Measurements from ENCODE around the gene LBH.
A peak's percentile ranks its signal among the peaks of the same experiment; 100 is the strongest.

Gene LBH

DNA sequence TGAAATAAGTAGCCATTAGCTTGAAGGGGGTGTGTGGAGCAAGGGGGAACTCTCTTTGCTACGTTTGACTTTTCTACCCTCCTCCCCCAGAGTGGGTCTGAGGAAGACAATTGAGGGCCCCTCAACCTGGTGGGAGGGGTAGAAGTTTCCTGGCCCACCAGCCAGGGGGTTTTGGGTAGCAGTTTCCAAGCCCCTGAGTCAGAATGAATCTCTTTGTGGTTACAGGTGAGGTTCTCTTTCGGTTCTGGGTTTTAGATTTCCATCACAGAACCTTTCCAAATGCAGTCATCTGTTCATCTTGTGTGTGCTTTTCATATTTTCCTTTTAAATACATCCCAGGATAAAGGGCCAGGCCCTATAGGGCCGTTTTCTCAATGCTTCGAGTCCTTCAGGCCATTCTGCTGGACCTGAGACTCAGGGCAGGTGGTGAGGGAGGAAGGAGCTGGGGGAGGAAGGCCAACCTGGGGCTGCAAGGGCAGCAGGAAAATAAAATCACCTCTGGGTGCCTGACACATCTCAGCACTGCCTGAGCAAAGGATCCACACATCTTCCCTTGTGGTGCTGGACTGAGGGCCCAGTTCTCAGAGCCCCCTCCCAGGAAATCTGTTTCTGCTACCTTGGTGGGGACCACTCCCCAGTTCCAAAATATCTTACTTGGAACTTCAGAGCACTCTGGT is 4.7 kb downstream of the LBH start:
- DNase-seq: no peak

DNA sequence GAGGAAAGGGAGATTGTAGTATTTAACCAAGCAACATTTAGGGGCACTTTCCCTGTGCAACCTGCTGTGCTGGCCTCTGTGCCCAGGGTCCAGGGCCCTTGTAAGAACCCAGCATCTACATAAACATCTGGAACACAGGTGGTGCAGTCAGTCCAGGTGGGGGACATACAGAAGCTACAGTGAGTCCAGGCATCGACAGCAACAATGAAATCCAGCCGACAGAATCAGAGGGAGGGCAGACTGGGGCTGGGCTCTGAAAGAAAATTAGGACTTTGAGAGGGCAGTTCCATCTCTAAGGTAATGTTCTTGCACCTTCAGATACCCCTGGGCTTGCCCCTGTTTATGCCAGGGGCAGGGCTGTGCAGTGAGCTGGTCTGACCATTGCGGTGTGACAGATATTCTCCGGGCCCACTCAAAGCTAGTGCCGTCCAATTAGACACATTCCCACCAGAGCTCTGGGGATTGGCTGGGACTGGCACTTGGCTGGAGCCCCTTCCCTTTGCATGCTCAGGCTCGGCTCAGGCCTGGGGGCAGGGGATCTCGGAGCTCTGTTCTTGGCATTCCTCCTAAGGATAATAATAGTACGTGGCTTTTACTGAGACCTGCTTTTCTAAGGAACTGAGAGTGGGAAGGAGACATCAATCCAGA is 5.4 kb downstream of the LBH start:
- DNase-seq: no peak

DNA sequence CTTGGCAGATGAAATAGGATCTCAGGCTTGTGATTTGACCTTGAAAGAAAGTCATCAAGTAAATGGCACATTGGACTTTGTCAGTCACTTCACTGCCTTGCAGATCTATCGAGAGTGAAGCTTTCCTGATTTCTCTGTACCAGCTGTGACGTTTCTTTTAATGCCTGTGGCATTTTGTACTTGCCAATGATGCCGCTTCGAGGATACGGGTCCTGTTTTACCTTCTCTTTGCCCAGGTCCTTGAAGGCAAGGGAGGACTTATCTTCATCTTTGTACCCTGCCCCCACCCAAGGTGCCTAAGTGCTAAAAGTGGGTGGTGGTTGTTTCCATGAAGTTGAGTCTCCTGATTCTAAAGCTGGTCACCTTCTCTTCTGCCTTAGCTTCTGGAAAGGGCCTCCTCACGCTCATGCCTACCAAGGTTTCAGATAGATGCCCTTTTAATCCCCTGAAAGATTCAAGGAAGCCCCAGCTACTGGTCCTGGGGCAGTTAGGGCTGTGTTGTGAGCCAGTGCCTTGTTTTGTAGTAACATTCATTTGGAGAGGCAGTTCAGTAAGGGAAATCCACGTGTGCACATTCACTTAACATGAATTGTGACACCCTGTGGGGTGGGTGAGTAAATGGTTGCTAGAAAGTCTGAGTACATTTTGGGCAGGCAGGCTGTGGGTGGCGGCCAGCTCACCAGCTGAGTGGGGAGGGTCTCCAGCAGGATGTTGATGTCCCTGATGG is 6.1 kb downstream of the LBH start:
- DNase-seq: no peak

DNA sequence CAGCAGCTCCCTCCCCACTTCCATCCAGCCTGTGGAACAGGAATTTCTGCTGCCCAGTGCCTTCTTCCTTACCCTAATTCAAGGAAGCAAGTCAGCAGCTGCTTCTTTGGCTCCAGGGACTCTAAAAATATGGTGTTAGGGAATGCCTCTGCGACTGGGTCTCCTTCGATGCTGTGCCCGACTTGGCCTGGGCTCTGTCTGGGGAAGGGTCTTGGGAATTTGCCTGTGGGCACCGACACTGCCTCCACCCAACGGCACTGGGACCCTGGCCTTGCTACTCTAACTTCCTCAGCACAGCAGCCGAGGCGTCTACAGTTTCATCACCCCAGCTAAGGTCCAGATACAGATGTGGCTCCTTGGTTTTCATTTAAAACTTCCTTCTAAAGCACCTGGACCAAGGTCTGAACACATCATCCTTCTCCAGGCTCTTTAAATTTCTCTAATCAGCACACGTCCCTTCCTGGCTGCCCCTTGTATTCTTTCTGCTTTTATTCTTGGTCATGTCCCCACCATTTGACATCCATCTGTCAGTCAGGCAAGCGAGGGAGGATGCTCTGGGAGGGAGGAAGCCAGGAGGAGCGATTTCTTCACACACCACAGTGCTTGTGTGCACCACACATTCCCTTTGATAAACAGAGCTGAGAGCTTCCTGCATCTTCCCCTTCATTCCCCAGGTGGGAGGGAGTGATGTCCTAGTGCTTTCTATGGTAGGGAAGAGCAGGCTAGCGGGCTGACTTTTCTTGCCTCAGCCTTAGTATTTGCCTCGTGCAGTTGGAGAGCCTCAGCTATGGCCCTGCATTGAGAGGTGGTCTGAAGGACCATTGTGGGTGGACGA is 6.8 kb downstream of the LBH start:
- no peak for DNase-seq

DNA sequence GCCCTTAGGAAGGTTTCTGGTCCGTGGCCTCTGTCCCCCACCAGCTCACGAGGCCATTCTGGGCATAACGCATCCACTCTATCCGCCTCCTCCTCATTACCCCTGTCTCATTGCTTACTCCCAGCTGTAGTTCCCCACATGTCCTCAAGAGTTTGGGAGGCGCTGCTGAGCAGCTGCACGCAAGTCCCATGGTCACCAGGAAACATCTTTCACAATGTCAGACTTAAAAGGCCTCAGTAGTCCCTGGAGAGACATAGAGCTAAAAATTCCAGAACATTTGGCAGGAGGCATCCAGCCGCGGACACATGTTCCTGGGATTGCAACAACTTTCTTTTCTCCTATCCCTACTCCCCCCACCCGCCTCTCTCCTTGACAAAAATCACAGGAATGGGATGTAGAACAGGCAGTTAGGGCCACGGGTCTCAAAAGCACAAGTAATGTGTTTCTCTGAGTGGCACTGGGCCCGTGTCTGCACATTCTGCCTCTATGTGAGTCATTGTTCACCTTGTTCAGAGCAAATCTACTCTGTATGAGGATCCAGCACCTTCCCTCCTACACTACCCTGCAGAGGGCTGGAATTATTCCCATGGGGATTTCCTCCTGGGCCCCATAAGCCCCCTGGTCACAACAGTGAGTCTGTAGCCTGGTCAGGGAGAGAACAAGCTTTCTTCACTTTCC is 8.1 kb downstream of the LBH start:
- DNase-seq: no peak

DNA sequence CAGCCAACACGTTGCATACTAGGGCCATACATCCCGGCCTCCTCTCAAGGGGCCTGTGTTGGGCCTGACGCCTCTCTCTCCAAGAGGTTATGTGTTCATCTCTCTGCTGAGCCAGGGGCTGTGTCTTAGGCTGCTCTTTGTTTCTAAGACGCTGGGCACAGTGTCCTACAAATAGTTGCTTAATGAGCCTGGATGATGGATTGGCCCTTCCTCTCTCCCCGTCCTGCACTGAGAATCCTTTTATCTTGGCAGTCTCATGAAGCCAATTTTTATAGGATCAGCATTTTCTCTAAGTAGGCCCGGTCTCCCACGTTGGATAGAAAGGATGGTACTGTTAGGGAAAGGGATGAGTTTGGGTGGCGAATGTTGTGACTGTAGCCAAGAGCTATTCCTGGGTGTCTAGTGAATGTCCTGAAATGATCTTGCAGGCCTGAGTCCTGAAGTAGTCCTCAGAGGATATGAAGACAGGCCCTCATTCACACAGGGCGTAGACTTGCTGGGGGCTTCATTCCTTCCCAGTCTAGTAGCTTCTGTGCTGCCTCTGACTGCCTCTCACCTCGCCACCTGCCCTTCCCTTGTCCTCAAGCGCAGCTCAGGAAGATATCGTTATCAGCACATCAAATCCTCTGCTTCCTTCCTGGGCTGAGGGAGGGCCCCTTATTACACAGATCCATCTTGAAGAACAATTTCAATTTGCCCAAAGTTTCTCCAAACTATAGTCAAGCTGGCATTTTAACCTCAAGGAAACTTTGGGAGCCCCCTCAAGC is 8.8 kb downstream of the LBH start:
- no peak for DNase-seq

DNA sequence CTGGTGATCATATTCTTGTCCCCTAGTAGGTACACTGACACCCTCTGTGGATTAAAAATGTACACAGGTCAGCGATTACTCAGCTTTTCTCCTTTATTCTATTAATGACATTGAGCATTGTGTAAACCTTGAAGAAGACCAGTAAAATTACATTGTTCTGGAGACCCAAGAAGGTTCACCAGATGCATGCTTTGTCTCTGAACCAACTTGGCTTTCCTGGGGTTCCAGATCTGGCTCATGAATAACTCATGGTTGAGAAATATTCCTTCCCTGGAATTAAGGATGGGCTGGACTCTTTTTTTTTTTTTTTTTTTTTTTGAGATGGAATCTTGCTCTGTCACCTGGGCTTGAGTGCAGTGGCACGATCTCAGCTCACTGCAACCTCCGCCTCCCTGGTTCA is 11.9 kb downstream of the LBH start:
- DNase-seq: no peak

DNA sequence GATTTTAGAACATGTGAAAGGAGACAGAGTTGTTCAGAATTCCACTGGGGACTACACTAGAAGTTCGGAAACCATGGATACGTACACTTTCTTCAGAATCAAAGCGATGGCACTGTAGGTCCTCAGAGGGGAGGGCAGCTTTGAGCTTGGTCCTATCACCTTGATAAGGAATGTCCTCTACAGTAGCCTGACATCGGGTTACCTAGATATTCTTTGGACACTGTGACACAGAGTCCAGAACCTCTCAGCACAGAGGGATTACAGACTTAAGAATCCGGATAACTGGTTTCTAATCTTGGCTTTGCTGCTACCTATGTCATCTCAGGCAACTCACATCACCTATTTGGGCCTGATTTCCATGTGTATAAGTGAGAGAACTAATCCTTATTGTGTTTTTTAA is 14.0 kb downstream of the LBH start:
- no peak for DNase-seq

DNA sequence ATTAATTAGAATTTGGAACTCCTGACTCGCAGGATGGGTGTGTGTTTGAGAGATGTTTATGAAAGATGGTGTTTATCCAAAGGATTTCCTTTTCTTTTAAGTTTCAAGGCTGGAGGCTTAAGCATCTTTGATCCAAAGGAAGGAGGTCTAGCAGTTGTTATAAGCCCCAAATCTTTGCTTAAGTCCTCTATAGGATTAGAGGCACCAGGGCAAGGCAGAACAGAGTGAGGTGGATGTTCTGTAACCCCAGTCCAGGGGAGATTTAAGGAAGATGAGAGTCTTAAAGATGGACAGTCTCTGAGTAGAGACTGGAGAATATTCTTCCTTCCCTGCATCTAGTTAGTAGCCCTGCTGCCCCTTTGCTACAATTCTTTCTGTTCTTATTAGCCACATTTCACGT is 17.5 kb downstream of the LBH start:
- DNase-seq: no peak

DNA sequence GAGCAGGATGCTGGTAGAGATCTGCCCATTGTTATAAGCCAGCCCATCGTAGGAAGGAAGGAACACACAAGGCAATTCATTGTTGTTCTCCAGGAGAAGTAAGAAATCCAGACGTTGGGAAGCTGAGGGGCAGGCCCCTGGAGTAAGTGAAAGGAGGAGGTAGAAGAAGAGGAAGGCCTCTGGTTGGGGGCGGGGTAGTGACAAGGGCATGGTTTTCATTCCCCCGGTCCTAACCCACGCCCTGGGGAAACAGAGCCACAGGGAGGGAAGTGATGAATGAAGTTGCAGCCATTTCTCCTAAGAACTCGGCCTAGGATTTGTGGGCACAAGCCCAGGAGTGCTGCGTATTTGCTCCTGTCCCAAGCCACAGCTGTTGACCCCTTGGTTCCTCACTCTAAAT is 18.0 kb downstream of the LBH start:
- DNase-seq: no peak

DNA sequence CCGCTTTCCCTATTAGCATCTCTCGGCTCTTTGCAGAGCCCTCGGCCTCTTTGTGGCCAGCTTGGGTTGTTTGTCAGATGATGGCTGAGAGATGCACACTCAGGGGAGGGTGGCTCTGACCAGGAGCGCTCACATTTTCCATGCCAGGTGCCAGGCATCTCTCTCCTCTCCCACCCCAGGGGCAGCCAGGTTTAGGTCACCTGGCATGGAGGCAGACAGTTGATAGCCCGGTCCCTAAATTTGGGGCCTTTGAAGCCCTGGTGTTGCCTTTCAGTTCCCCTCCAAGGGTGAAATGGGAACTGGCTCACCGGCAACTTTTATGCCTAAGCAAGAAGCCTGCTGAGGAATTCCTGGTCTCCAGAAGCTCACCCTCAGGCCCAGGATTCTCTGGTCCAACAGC is 19.1 kb downstream of the LBH start:
- DNase-seq: no peak

DNA sequence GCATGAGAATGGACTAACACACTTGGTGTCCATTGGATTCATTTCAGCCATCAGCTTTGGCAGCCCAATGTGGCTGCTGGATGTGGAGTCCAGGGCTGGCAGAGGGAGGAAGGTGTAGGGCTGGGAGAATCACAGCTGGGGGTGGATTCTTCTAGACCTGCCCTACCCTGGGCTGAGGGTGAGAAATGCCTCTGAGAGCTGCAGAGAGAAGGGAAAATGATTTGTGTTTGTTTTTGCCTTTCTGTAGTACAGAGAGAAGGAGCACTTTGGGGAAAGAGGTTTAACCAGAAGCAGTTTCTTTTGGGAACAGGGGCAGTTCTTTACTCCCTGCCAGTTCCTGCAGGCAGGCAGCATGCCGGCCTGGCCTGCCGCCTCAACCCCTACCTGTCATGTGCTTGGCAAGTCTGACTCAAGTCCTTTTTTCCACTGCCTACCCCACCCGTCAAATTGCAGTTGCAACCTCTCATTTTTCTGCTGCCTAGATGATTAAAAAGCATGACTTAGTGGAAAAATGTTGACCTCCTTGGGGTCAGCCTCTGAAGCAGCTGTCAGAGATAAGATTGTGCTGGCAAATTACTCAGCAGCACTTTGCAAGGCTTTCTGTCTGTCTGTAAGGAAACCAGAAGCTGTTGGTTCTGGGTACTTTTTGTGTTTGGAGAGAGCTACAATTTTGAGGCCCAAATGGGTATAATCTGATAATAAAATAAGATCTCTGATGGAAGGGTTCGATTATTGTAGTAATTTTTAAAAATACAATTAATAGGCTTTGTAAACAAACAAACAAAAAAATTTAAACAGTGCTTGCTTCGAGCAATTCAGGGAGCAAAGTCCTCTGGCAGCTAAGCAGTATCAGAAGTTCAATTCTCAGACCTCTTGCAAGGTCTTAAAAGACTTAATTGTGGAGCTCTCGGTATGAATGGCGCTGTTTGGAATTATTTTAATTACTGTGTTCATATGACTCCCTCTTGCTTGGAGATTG is 21.7 kb downstream of the LBH start:
- DNase-seq: no peak

DNA sequence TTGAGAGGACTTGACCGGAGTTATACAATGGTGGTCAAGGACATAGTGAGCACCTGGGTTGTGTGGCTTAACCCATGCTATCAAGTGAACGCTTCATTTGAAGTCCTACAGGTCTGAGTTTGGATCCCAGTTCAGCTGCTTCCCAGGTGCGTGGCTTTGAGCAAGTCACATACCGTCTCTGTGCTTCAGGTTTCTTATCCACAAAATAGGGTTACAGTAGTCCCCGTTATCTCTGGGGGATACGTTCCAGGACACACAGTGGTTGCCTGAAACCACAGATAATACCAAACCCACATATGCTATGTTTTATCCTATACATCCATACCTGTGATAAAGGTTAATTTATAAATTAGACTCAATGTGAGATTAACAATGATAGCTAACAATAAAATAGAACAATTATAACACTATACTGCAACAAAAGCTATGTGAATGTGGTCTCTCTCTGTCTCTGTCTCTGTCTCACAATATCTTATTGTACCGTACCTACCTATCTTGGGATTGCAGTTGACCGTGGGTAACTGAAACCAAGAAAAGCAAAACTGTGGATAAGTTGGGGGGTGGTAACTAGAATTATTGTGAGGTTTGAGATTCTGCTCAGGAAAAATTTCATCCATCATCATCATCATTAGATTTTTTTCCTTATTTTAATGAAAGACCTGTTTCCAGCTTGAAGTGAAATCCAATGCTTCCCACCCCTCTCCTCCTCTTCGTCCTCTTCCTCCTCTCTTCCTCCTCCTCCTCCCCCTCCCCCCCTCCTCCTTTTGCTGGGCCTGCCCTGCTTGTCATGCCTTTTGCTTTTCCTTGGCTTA is 22.7 kb downstream of the LBH start:
- no peak for DNase-seq

DNA sequence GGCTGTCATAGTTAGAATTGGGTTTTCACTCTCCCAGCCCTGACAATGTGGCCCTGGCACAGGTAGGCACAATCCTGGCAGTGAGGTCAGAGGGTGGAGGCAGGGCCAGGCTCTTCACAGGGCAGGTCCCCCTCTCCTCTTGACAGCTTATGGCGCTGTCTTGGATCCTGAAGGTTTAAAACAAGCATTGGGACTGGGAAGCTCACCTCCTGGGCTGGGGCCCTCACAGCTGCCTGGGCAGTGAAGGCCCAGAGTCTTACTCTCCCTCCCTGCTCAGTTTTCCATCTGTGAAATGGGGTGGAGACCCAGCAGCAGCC is 23.3 kb downstream of the LBH start:
- DNase-seq: no peak

DNA sequence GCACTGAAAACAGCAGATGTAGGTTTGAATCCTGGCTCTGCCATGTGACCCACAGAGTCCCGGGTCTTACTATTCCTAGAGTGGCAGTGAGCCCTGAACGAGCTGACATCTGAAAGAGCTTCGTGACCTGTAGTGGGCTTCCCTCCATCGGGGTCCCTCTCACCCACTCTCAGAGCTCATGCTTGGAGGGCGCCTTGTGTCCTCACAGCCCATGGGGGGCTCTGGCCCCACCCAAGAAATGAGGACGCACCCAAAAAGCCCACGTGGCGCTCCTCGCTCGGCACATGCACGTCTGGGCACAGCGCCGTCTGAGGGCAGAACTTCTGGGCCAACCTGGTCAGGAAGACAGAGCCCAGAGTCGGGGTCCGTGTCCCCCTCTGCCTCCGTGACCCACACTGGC is 23.7 kb downstream of the LBH start:
- no peak for DNase-seq

DNA sequence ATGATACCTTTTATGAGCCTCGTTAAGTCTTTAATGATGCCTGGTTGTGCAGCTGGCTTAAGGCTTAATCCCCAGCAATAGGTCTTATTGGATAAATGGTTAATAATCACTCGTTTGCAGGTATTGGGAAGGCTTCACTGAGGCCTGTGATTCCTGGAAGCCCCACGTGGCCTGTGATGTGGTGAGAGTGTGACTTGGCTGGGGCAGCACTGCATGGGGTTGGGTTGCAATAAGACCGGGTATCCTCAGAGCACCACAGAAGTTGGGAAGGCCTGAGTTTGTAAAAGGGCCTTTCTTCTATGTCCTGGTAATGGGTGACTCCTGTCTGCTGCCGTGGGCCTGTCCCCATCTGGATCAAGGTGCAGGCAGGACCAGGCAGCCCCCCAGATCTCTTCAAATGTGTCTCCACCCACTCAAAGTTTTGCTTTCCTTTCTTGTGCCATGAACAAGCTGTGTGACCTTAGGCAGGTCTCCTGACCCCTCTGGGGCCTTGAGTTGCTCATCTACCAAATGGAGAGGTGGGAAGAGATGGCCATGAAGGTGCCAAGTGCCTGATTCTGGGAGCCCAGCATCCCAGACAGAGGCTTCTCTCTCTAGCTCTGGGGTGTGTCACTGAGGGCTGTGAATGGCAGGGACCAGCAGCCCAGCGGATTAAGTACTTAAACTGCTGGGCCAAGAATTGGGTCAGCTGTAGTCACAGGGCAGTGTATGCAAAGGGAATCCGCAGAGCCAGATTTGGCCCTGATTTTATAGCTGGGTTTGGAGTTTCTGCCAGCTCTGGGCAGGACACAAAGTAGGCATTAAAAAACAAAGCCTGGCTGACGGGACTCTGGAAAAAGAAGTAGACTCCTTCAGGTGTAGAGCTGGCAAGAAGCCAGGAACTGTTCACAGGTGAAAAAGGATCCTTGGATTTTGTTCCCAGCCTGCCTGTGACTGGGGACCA is 24.4 kb downstream of the LBH start:
- peak; percentile 87 for DNase-seq

DNA sequence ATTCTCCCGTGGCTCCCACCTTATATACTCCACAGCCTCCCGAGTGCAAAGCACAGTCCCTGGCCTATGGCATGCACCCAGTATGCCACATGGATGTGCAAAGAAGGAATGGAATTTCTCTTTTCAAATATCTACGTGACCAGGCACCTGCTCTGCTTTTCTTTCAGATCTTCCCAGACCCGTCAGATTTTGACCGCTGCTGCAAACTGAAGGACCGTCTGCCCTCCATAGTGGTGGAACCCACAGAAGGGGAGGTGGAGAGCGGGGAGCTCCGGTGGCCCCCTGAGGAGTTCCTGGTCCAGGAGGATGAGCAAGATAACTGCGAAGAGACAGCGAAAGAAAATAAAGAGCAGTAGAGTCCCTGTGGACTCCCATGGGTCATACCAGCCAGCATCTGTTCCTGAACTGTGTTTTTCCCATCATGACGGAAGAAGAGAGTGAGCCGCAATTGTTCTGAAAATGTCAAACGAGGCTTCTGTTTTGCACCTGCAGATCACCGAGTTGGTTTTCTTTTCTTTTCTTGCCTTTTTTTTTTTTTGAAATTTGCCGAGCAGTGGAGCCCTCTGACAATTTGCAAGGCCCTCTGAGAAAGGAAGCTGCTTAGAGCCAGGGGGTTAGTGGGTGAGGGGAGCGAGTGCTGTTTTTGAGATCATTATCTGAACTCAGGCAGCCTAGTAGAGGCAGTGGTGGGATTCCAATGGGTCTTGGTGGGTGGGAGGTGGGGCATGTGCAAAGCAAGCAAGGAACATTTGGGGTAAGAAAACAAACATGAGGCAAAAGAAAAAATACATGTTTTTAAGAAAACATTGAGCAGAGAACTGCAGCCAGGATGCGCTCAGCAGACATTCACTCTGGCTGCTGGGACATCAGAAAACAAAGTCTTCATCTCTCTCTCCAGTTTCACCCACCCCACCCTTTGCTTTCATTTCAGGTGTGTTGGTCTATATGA is 26.2 kb downstream of the LBH start:
- DNase-seq: no peak

DNA sequence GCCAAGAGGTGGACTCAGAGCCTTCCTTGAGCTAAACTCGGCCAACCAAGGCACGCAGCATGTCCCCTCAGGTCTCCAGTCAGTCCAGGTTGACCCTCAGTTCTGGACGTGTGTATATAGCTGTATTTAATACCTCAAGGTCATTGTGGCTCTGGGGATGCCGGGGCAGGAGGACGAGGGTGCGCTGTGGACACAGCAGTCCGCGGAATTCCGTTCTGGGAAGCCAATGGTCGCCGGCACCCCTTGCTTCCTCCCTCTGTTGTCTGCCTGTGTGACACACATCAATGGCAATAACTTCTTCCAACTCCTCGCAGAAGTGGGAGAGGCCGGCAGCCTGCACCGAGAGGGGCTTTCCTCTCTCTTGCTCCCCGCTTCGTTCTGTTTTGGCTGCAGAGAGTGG is 27.7 kb downstream of the LBH start:
- DNase-seq: no peak

Measured in NCI-H524 treated with DMSO at 0.1 percent for 48 hours (cell line).